HL-60 (cell line): Measurements from ENCODE around the gene GBP2.

Source experiments
- DNase-seq, 2 experiments: peaks; one replicate each; pipeline ENCODE4 v3.0.0-alpha.2; 2010 to 2020; ENCODE audit warnings: low read depth in 1 of 2, low spot score in 1 of 2
- H3K27ac ChIP-seq: fragments of 250-450 bp; sonication (Bioruptor Pico); replicated peaks from 2 replicates; pipeline ENCODE4 v1.5.1; 2020; ENCODE audit warnings: mild to moderate bottlenecking, moderate library complexity
- H3K27me3 ChIP-seq: fragments of 250-450 bp; sonication (Bioruptor Pico); 2 replicates; pipeline ENCODE4 v1.5.1; 2021; ENCODE audit warnings: mild to moderate bottlenecking, moderate library complexity; ENCODE audit not compliant: insufficient read depth, poor library complexity, severe bottlenecking
- H3K4me3 ChIP-seq: replicated peaks from 2 replicates; pipeline ENCODE4 v1.5.1; 2011; ENCODE audit warnings: mild to moderate bottlenecking, control low read depth, low read length; ENCODE audit not compliant: insufficient read depth
- CTCF ChIP-seq: IDR thresholded peaks from one replicate; pipeline ENCODE4 v1.5.1; 2011; ENCODE audit warnings: low read length, control low read depth, inconsistent platforms; ENCODE audit not compliant: insufficient read depth
- GABPA ChIP-seq: IDR thresholded peaks from 2 replicates; pipeline ENCODE4 v1.6.1; 2012; ENCODE audit warnings: low read depth
- POLR2AphosphoS5 ChIP-seq: IDR thresholded peaks from 2 replicates; pipeline ENCODE4 v1.6.1; 2012; ENCODE audit warnings: low read depth
- REST ChIP-seq: IDR thresholded peaks from 2 replicates; pipeline ENCODE4 v1.6.1; 2012; ENCODE audit warnings: low read depth; ENCODE audit not compliant: insufficient replicate concordance
- SPI1 ChIP-seq: IDR thresholded peaks from 2 replicates; pipeline ENCODE4 v1.6.1; 2012; ENCODE audit warnings: low read depth, mild to moderate bottlenecking, borderline replicate concordance

The GBP2 gene

GRCh38 chr1:89064632-89065031 lies 61.3 kb downstream of the GBP2 start:
- no peak for DNase-seq
- Histone ChIP-seq H3K4me3 (no peak overlapping the region), H3K27ac (no peak overlapping the region), H3K27me3 (no peaks in the 10 kb centered on the region)
- TF ChIP-seq POLR2AphosphoS5 (no peak), REST (no peak), SPI1 (no peak)

GRCh38 chr1:89063094-89063493 lies 62.8 kb downstream of the GBP2 start:
- TF ChIP-seq GABPA (no peak), POLR2AphosphoS5 (no peak), REST (no peak), CTCF (no peak), SPI1 (no peak)
- Histone ChIP-seq H3K27me3 (no peaks in the 10 kb centered on the region), H3K27ac (no peak overlapping the region), H3K4me3 (no peak overlapping the region)
- no peak for DNase-seq

GRCh38 chr1:89060091-89060490 lies 65.8 kb downstream of the GBP2 start:
- DNase-seq = no peak
- Histone ChIP-seq H3K27me3 (no peaks in the 10 kb centered on the region), H3K27ac (no peak overlapping the region), H3K4me3 (no peak overlapping the region)
- TF ChIP-seq POLR2AphosphoS5 = no peak
- TF ChIP-seq GABPA = no peak
- TF ChIP-seq REST = no peak
- no peak for TF ChIP-seq CTCF
